GM19328 (cell line): ENCODE measurements around the gene SLC24A4.

Experiments used
- ATAC-seq: cut with Tn5 transposase; IDR thresholded peaks from one replicate; pipeline ENCODE4 v1.9.1; 2021; ENCODE audit warnings: mild to moderate bottlenecking, moderate library complexity; ENCODE audit not compliant: unreplicated experiment

The SLC24A4 gene

DNA sequence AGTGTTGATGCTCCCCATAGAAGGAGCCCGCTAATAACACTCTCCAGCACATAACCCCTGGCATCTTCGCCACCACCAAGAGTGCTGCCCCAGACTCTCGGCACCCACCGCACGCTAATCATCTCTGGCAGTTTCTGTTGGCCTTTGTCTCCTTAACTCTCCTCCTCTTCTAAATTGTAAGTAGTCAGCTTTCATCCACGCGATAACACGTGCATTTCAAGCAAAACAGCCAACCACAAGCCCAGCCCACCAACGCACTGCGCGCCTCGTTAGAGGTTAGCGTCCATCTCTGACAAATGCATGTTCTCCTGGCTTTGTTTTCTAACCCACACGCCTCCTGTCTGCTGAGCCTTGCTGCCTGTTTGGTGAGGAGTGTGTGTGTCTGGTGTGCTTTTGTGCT lies 129.5 kb downstream of the SLC24A4 start:
- ATAC-seq = no peak

GRCh38 chr14:92453691-92454090 lies 130.7 kb downstream of the SLC24A4 start:
- ATAC-seq = no peak

DNA sequence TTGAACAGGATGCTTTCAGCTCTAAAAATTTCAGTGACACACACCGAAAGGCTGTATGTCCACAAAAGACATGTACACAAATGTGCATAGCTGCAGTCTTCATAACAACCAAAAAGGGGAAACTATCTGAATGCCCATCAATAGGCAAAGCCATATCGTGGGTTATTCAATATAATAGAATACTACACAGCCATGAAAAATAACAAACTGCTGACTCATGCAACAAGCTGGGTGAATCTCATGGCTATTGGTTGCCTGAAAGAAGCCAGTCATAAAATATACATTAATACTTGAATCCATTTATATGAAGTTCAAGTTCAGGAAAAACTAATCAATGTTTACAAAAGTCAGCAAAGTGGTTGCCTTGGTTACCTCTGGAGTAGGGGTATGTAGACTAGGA lies 132.3 kb downstream of the SLC24A4 start:
- ATAC-seq = no peak

GRCh38 chr14:92456215-92457015 lies 133.4 kb downstream of the SLC24A4 start:
- ATAC-seq = no peak

GRCh38 chr14:92457016-92457565 lies 134.1 kb downstream of the SLC24A4 start:
- ATAC-seq = no peak

DNA sequence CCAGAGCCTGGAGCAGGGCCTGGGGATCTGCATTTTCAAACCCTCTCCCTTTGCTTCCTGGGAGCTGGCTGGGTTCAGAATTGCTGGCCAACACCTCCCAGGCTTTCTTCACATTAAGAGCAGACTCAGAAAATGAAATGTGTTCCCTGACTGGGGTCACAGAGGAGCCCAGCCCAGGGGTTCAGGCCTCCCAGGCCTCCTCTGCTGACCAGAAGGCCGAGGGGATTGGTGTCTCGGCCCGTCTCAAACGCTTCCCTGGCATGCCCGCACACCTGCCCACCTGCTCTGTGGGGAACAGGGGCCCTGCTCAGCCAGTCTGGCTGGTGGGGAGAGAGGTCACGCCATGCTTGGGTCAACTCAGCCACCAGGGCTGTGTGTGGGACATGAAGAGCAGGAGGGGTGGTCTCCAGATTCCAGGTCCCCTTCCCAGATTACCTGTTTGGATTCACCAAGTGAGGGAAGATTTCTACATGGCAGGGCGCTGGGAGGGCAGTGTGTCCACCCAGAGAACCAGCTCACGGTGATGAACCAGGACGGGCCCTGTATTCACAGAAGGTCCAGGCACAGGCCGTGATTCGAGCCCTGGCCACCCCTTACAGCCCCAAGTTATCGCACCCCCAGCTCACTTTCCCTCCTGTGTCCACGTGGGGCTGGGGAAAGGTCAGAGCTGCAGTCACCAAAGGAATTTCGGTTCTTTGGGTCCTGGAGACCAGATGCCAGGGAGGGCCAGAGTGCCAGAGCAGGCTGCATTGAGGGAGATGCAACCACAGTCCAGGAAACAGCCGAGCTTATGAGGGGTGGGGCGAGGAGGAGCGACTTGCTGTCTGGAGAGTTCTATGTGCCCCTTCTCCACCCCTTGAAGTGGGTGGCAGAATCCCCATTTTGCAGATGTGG lies 135.4 kb downstream of the SLC24A4 start:
- ATAC-seq = no peak

GRCh38 chr14:92459030-92459949 lies 136.3 kb downstream of the SLC24A4 start:
- ATAC-seq = no peak

- ATAC-seq = no peak
Measured at GRCh38 chr14:92459950-92460421, 137.0 kb downstream of the SLC24A4 start.

DNA sequence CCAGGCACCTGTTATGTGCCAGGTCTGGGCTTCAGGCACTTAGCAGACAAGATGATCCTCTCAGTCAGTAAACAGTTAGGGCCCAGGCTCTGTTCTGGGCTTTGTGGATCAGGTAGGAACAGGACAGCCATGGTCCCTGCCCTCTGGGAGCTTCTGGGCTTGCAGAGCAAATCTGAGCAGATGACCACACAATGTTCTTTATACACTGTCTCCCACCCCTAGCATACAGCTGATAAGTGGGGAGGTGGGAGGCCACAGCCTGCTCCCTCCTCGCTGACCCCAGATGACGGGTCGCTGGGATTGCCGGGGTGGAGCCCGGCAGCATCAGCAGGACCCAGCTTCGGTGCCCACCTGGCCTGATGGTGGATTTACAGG lies 137.6 kb downstream of the SLC24A4 start:
- ATAC-seq = no peak

DNA sequence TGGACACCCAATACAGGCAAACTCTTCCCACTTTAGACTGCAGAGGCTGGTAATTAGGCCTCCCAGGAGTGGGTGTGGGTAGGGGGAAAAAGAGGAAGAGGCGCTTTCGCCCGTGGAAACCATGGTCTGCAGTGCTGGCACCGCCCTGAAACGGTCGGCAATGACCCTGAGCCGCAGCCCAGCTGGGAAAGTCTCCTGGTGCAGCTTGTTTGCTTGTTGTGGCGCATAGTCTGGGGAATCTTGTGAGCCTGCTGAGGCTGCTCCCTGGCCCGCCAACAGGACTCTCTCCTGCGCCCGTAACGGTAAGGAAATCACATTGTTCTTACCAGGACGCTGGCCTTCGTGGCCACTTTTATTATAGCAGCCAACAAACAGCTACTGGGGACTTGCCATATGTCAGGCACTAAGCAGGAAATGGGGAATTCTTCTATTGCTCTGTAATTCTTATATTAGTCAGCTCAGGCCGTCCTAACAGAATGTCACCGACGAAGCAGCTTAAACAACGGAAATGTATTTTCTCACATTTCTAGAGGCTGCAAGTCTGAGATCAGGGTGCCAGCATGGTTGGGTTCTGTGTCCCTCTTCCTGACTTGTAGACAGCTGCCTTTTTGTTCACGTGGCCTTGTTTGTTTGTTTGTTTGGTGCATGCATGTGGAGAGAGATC lies 138.1 kb downstream of the SLC24A4 start:
- ATAC-seq = no peak

- no peak for ATAC-seq
Measured at GRCh38 chr14:92461891-92462290, 138.9 kb downstream of the SLC24A4 start.

DNA sequence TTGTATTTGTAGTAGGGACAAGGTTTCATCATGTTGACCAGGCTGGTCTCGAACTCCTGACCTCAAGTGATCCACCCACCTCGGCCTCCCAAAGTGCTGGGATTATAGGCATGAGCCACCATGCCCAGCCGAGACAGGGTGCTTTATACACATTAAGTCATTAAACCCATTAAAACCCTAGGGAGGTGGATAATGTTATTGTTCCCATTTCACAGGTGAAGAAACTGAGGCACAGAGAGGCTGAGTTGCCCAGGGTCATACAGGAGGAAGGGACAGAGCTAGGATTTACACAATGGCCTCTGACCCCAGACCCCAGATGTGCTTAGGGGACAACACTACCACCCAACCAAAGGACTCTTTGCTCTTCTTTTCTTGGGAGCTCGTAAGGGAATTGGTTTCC lies 139.6 kb downstream of the SLC24A4 start:
- ATAC-seq = no peak

- no peak for ATAC-seq
Measured at GRCh38 chr14:92463141-92463540, 140.2 kb downstream of the SLC24A4 start.

GRCh38 chr14:92464156-92464555 lies 141.2 kb downstream of the SLC24A4 start:
- ATAC-seq = no peak

DNA sequence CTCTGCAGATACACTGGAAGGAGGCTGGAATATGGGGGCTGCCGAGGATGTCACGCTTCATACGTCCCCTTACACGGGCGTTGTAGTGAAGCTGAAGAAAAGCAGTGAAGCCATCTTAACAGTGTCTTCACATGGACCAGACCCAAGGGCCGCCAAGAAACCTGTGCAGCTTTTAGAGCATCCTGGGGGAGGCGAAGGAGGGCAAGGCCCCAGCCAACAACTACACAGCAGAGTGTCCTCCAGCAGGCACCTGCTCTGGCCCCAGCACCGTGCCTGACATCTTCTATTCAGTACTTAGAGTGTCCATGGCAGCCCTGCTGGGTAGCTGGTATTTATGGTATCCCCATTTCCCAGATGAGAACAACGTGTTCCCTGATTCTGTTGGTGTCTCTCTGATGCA lies 141.8 kb downstream of the SLC24A4 start:
- no peak for ATAC-seq

DNA sequence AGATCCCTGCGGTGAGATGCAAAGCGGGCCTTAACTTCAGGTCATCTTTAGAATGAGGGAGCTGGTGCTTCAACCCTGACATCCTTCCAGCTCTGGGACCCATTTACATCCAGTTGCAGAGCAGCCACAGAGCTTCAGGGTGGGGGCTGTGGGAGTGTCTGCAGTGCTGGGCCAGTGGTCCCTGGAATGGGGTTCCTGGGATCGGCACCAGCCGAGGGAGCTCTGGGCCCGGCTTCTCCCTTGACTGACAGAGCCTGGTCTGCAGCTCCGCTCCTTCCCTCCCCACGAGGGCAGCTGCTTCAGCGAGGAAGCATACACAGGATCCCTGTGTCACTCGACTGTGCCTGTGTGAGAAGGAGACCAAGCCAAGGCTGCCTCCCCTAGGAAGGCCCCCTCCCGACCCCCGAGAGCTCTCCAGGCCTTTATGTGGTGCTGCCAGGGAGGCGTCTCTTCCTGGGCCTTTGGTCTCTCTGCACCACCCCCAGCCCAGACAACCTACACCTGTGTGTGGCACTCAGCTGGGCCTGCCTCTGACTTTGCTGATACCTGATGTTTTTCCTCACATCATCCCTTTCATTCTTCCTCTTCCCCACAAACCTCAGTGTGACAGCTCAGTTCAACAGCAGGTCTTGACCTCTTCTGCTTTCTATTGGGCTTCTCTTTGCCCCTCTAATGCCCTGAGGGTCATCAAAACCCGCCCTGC lies 142.5 kb downstream of the SLC24A4 start:
- ATAC-seq = no peak

- ATAC-seq = no peak
Measured at GRCh38 chr14:92466059-92466458, 143.1 kb downstream of the SLC24A4 start.

DNA sequence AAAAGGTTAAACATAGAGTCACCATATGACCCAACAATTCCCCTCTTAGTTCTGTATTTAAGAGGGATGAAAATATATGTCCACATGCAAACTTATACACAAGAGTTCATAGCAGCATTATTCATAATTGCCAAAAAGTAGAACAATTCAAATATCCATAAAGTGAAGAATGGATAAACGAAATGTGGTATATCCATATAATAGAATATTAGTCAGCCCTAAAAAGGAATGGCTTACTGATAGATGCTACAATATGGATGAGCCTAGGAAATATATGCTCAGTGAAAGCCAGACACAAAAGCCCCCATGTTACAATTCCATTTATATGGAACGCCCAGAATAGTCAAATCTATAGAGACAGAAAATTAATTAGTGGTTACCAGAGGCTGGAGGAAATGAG lies 146.6 kb downstream of the SLC24A4 start:
- no peak for ATAC-seq

- ATAC-seq = no peak
Measured at GRCh38 chr14:92470215-92470614, 147.2 kb downstream of the SLC24A4 start.
